IMR-90 (cell line): ENCODE results near the gene IFITM10. TPM values are rescaled to one million over a fixed set of nuclear protein-coding genes. Genes with fewer than 3 reads are reported as not detected.

Experiments used
- ATAC-seq: fragments of 200-7000 bp; cut with Tn5 transposase; 2 replicates; pipeline ENCODE4 v1.9.1; 2020; ENCODE audit warnings: low read depth, mild to moderate bottlenecking, moderate library complexity
- Bru-seq: library from RNA; stranded (reverse); fragments of 400-500 nt; gene quantifications from one replicate; lab custom pipeline; 2021; lab: Mats Ljungman, UMichigan
- BruChase-seq, 2 experiments: library from RNA; stranded (reverse); fragments of 400-500 nt; gene quantifications; one replicate each; lab custom pipeline; 2021; lab: Mats Ljungman, UMichigan
- BruUV-seq: library from RNA; stranded (reverse); fragments of 400-500 nt; replicated peaks from 2 replicates; lab custom pipeline; 2021; lab: Mats Ljungman, UMichigan
- CTCF ChIA-PET: fragments of 300-600 bp; formaldehyde crosslinking; extraction: SDS; loops from one replicate; lab custom pipeline; 2021; ENCODE audit warnings: antibody characterized with exemption; lab: Yijun Ruan, JAX
- POLR2A ChIA-PET: fragments of 300-600 bp; sonication (Branson Sonifier 250); formaldehyde crosslinking; loops from one replicate; lab custom pipeline; 2022; ENCODE audit warnings: antibody characterized with exemption; ENCODE audit not compliant: unreplicated experiment; lab: Charles Lee
- DNase-seq: peaks from one replicate; pipeline ENCODE4 v3.0.0; 2013
- H2AFZ ChIP-seq: replicated peaks from 2 replicates; pipeline ENCODE3; 2013; ENCODE audit warnings: low read length, mild to moderate bottlenecking; ENCODE audit not compliant: poor library complexity
- H2AK5ac ChIP-seq: 2 replicates; pipeline ENCODE4 v1.6.1; 2013; ENCODE audit warnings: low read depth, low read length, inconsistent platforms
- H2AK9ac ChIP-seq: replicated peaks from 2 replicates; pipeline ENCODE3; 2013; ENCODE audit warnings: mild to moderate bottlenecking, low read depth, low read length, moderate library complexity; ENCODE audit not compliant: poor library complexity
- H2BK120ac ChIP-seq: 2 replicates; pipeline ENCODE4 v1.6.1; 2013; ENCODE audit warnings: low read depth, low read length, inconsistent platforms
- H2BK15ac ChIP-seq: 3 replicates; pipeline ENCODE4 v1.6.1; 2013; ENCODE audit warnings: low read depth, low read length, inconsistent platforms
- H2BK20ac ChIP-seq: 2 replicates; pipeline ENCODE4 v1.6.1; 2013; ENCODE audit warnings: low read depth, mild to moderate bottlenecking, inconsistent platforms, low read length, moderate library complexity
- H2BK5ac ChIP-seq: 2 replicates; pipeline ENCODE4 v1.6.1; 2013; ENCODE audit warnings: mild to moderate bottlenecking, low read depth, low read length, inconsistent platforms; ENCODE audit not compliant: poor library complexity, severe bottlenecking
- H3K14ac ChIP-seq: replicated peaks from 2 replicates; pipeline ENCODE4 v1.6.1; 2013; ENCODE audit warnings: low read depth, low read length, inconsistent platforms
- H3K18ac ChIP-seq: 2 replicates; pipeline ENCODE4 v1.6.1; 2013; ENCODE audit warnings: low read depth, low read length, control low read depth
- H3K23ac ChIP-seq: 2 replicates; pipeline ENCODE4 v1.6.1; 2013; ENCODE audit warnings: low read depth, low read length, inconsistent platforms
- H3K27ac ChIP-seq: 2 replicates; pipeline ENCODE4 v1.5.1; 2013; ENCODE audit warnings: mild to moderate bottlenecking, control low read depth, low read length; ENCODE audit not compliant: insufficient read depth
- H3K27me3 ChIP-seq: 2 replicates; pipeline ENCODE4 v1.6.1; 2013; ENCODE audit warnings: low read length; ENCODE audit not compliant: control insufficient read depth, insufficient read depth
- H3K36me3 ChIP-seq: 2 replicates; pipeline ENCODE4 v1.6.1; 2013; ENCODE audit warnings: low read length, mixed read lengths; ENCODE audit not compliant: control insufficient read depth, insufficient read depth
- H3K4ac ChIP-seq: 2 replicates; pipeline ENCODE4 v1.6.1; 2013; ENCODE audit warnings: low read depth, low read length, inconsistent platforms
- H3K4me1 ChIP-seq: 2 replicates; pipeline ENCODE4 v1.6.1; 2013; ENCODE audit warnings: low read length, mixed read lengths; ENCODE audit not compliant: control insufficient read depth, insufficient read depth
- H3K4me2 ChIP-seq: 2 replicates; pipeline ENCODE4 v1.6.1; 2013; ENCODE audit warnings: low read depth, mild to moderate bottlenecking, control low read depth, low read length, moderate library complexity
- H3K4me3 ChIP-seq: 2 replicates; pipeline ENCODE4 v1.5.1; 2013; ENCODE audit warnings: low read depth, mild to moderate bottlenecking, control low read depth, low read length, moderate library complexity; ENCODE audit not compliant: insufficient read depth
- H3K56ac ChIP-seq: 2 replicates; pipeline ENCODE4 v1.6.1; 2013; ENCODE audit warnings: low read length, inconsistent platforms; ENCODE audit not compliant: insufficient read depth; ENCODE audit errors: extremely low read depth
- H3K79me1 ChIP-seq, 2 experiments: 2 replicates each; pipeline ENCODE4 v1.6.1; 2013; ENCODE audit warnings: low read length in 2 of 2, inconsistent platforms in 1 of 2, low read depth in 1 of 2
- H3K9ac ChIP-seq: 2 replicates; pipeline ENCODE4 v1.6.1; 2013; ENCODE audit warnings: low read depth, low read length, control low read depth
- H3K9me1 ChIP-seq: 2 replicates; pipeline ENCODE4 v1.6.1; 2013; ENCODE audit warnings: low read length, inconsistent platforms; ENCODE audit not compliant: insufficient read depth
- H3K9me3 ChIP-seq: 2 replicates; pipeline ENCODE4 v1.6.1; 2013; ENCODE audit warnings: low read length; ENCODE audit not compliant: control insufficient read depth, insufficient read depth
- H4K20me1 ChIP-seq: 2 replicates; pipeline ENCODE4 v1.6.1; 2013; ENCODE audit warnings: low read length, inconsistent platforms; ENCODE audit not compliant: insufficient read depth
- H4K5ac ChIP-seq: 2 replicates; pipeline ENCODE4 v1.6.1; 2013; ENCODE audit warnings: mild to moderate bottlenecking, low read depth, low read length, control low read depth
- H4K8ac ChIP-seq, 2 experiments: 2 replicates each; pipeline ENCODE4 v1.6.1; 2013; ENCODE audit warnings: low read depth in 2 of 2, low read length in 2 of 2, control low read depth in 1 of 2, inconsistent platforms in 1 of 2
- H4K91ac ChIP-seq: 2 replicates; pipeline ENCODE4 v1.6.1; 2013; ENCODE audit warnings: low read depth, low read length, inconsistent platforms; ENCODE audit not compliant: insufficient read depth
- BHLHE40 ChIP-seq: fragments of 150-350 bp; IDR thresholded peaks from 2 replicates; pipeline ENCODE4 v1.6.1; 2016; ENCODE audit warnings: mild to moderate bottlenecking, low read depth, low read length
- CEBPB ChIP-seq: IDR thresholded peaks from 2 replicates; pipeline ENCODE4 v1.6.1; 2012; ENCODE audit warnings: low read depth, low read length, improper control_type of control experiment
- MAFK ChIP-seq: IDR thresholded peaks from 2 replicates; pipeline ENCODE4 v1.6.1; 2012; ENCODE audit warnings: low read depth, low read length, improper control_type of control experiment
- POLR2A ChIP-seq: IDR thresholded peaks from 2 replicates; pipeline ENCODE4 v1.6.1; 2012; ENCODE audit warnings: mild to moderate bottlenecking, low read depth, low read length
- RAD21 ChIP-seq: IDR thresholded peaks from 2 replicates; pipeline ENCODE4 v1.6.1; 2012; ENCODE audit warnings: low read length, improper control_type of control experiment
- RCOR1 ChIP-seq: IDR thresholded peaks from 2 replicates; pipeline ENCODE4 v1.6.1; 2012; ENCODE audit warnings: mild to moderate bottlenecking, low read length, improper control_type of control experiment; ENCODE audit not compliant: insufficient replicate concordance
- USF2 ChIP-seq: fragments of 150-350 bp; IDR thresholded peaks from 2 replicates; pipeline ENCODE4 v1.6.1; 2017; ENCODE audit warnings: mild to moderate bottlenecking, antibody characterized with exemption, low read length, low read depth
- WGBS, 2 experiments: methylation state at CpG; one replicate each; pipeline versions ENCODE4 v1.1.5 to v1.1.7; 2013; ENCODE audit warnings: missing lambda C conversion rate in 2 of 2; ENCODE audit not compliant: insufficient read length in 1 of 2; ENCODE audit errors: extremely low coverage in 2 of 2; 5-methylcytosine and 5-hydroxymethylcytosine counted together
- dilution Hi-C: fragments of 300-500 bp; cut with HindIII; formaldehyde crosslinking; loops from one replicate; pipeline ENCODE4 v1.14.3; 2018; ENCODE audit warnings: low sequenced_read_pairs; ENCODE audit not compliant: unreplicated experiment
- in situ Hi-C: fragments of 300-500 bp; cut with MboI; formaldehyde crosslinking; loops from 3 replicates; pipeline ENCODE4 v1.14.3; 2019; ENCODE audit warnings: low sequenced_read_pairs, inconsistent platforms, mixed read lengths
- intact Hi-C: fragments of 100-400 bp; cut with micrococcal nuclease; formaldehyde crosslinking; loops from 2 replicates; pipeline ENCODE4 v1.10.0; 2022
- long read RNA-seq: library from polyadenylated mRNA; unstranded; transcript quantifications from one replicate; pipeline ENCODE4 v2.0.0, GENCODE V29; 2021; ENCODE audit not compliant: unreplicated experiment
- polyA plus RNA-seq, 3 experiments: library from polyadenylated mRNA; depleted of rRNA; stranded (reverse); fragments of >200 nt; gene quantifications; 2 replicates each; pipeline ENCODE4 v1.2.3, GENCODE V29; 2012; ENCODE audit warnings: low replicate concordance in 1 of 3
- total RNA-seq: library from RNA; depleted of rRNA; stranded (reverse); fragments of >200 nt; gene quantifications from 2 replicates; pipeline ENCODE4 v1.2.3, GENCODE V29; 2012; rRNA removed
- TF ChIP-seq, protein P1 (sequence below): conservative IDR thresholded peaks from 2 replicates; pipeline ENCODE4 v1.5.1; 2012; ENCODE audit warnings: mild to moderate bottlenecking, low read depth, low read length, improper control_type of control experiment

The IFITM10 gene
- under 0.01 and 0.18 TPM in 2 replicates for total RNA-seq
- 0.15 and 0.59 TPM in 2 replicates for polyA plus RNA-seq (2012; rRNA removed)
- 0.08 and 0.32 TPM in 2 replicates for polyA plus RNA-seq (2012; cell fraction: cytosol; rRNA removed)
- polyA plus RNA-seq (2012; cell fraction: nucleus; rRNA removed; ENCODE audit: low replicate concordance): 0.68 and 1.2 TPM in 2 replicates
- Bru-seq, nascent RNA: percentile 28 among the genes with signal in this experiment
- percentile 32 among the genes with signal in this experiment for BruChase-seq, experiment 1, labeled RNA remaining after a 6-hour chase
- percentile 29 among the genes with signal in this experiment for BruChase-seq, experiment 2, labeled RNA remaining after a 2-hour chase
- long read RNA-seq, partial matches to known transcripts: 2 of 2 reads
- long read RNA-seq, other reads (novel, unspliced or antisense): 0 of 2 reads

GRCh38 chr11:1750481-1750839, at the start of gene IFITM10:
Gene IFITM10 (minus strand): TSS chr11:1750595. CDS start chr11:1750442, 153 bp downstream.
- no peak for DNase-seq
- H2AFZ ChIP-seq: peak within 1 kb of the TSS; percentile 72

More at GRCh38 chr11:1750481-1750839, at the start of gene IFITM10:
- peaks cover 16% of the 10 kb centered on the region; the same call in 1 of the 2 replicates for H3K36me3 ChIP-seq
- H2BK20ac ChIP-seq: no peak within 1 kb of the TSS
- peaks cover 9% of the 10 kb centered on the region; the same call in 1 of the 2 replicates for H3K27me3 ChIP-seq
- H2AK9ac ChIP-seq: peak within 1 kb of the TSS; percentile 72
- ChIA-PET POLR2A (no interaction called here), CTCF (no interaction called here)
- H2AK5ac ChIP-seq: 0 out of 2 replicates have a peak within 1 kb of the TSS, but pooled peaks have one; percentile 28
- H2BK5ac ChIP-seq: no peak within 1 kb of the TSS
- no peaks in the 10 kb centered on the region for H3K9me3 ChIP-seq
- BruUV-seq: no TSS peak
- 0 out of 2 replicates have a peak, but pooled peaks cover 3% of the 10 kb centered on the region for H3K9me1 ChIP-seq
- no CpG with 5 or more reads among the region's 6 CpGs for WGBS, 2 experiments
- no peak within 1 kb of the TSS for H2BK120ac ChIP-seq
- peak; percentile 38 for ATAC-seq
- 0 out of 2 replicates have a peak within 1 kb of the TSS, but pooled peaks have one; percentile 35 for H3K4ac ChIP-seq
- in situ Hi-C loops: no loop called here
- intact Hi-C loops: no loop called here
- H3K23ac ChIP-seq: no peak within 1 kb of the TSS
- H3K4me3 ChIP-seq: no peak within 1 kb of the TSS
- H4K5ac ChIP-seq: no peak within 1 kb of the TSS
- H3K79me1 ChIP-seq: no peaks in the 10 kb centered on the region
- peaks cover 8% of the 10 kb centered on the region; the same call in 1 of the 2 replicates for H3K4me1 ChIP-seq
- H4K8ac ChIP-seq: peak within 1 kb of the TSS in 1 of 2 experiments; percentile 17; a peak in 1 of 4 replicates
- no peak within 1 kb of the TSS for H3K27ac ChIP-seq
- no peak within 1 kb of the TSS for H3K18ac ChIP-seq
- H3K4me2 ChIP-seq: no peak within 1 kb of the TSS; the same call in 1 of the 2 replicates
- no peak within 1 kb of the TSS for H2BK15ac ChIP-seq
- H4K20me1 ChIP-seq: peaks cover 12% of the 10 kb centered on the region
- no peak within 1 kb of the TSS for H3K9ac ChIP-seq
- TF ChIP-seq, protein P1, sequence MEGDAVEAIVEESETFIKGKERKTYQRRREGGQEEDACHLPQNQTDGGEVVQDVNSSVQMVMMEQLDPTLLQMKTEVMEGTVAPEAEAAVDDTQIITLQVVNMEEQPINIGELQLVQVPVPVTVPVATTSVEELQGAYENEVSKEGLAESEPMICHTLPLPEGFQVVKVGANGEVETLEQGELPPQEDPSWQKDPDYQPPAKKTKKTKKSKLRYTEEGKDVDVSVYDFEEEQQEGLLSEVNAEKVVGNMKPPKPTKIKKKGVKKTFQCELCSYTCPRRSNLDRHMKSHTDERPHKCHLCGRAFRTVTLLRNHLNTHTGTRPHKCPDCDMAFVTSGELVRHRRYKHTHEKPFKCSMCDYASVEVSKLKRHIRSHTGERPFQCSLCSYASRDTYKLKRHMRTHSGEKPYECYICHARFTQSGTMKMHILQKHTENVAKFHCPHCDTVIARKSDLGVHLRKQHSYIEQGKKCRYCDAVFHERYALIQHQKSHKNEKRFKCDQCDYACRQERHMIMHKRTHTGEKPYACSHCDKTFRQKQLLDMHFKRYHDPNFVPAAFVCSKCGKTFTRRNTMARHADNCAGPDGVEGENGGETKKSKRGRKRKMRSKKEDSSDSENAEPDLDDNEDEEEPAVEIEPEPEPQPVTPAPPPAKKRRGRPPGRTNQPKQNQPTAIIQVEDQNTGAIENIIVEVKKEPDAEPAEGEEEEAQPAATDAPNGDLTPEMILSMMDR: no peak
- TF ChIP-seq USF2 (no peak), CEBPB (no peak), BHLHE40 (no peak), RAD21 (no peak), MAFK (no peak), POLR2A (no peak), RCOR1 (no peak)
- H3K56ac ChIP-seq: no peak within 1 kb of the TSS
- dilution Hi-C loops: no loop called here
- no peak within 1 kb of the TSS for H3K14ac ChIP-seq
- no peak within 1 kb of the TSS for H4K91ac ChIP-seq
